GM23338 (cell line): ENCODE measurements around the gene PTPN20. TPM values are rescaled to one million over a fixed set of nuclear protein-coding genes. Genes with fewer than 3 reads are reported as not detected.

Experiments used
- ATAC-seq: fragments of 200-7000 bp; cut with Tn5 transposase; 3 replicates; pipeline ENCODE4 v1.9.1; 2020
- DNase-seq: peaks from one replicate; pipeline ENCODE4 v3.0.0-alpha.2; 2015; ENCODE audit warnings: low spot score
- H2AFZ ChIP-seq: fragments of 200-600 bp; sonication (generic); 2 replicates; pipeline ENCODE4 v1.8.0; 2016; ENCODE audit warnings: antibody characterized with exemption, mild to moderate bottlenecking, moderate library complexity
- H3F3A ChIP-seq: fragments of 200-600 bp; sonication (generic); replicated peaks from 2 replicates; pipeline ENCODE4 v1.8.0; 2017; ENCODE audit warnings: antibody characterized with exemption, mixed run types, low read depth
- H3K27ac ChIP-seq: fragments of 200-600 bp; sonication (generic); 2 replicates; pipeline ENCODE4 v1.6.1; 2016; ENCODE audit warnings: low read depth
- H3K27me3 ChIP-seq: fragments of 200-600 bp; sonication (generic); 2 replicates; pipeline ENCODE4 v1.8.0; 2016; ENCODE audit warnings: mild to moderate bottlenecking, mixed run types, moderate library complexity; ENCODE audit not compliant: insufficient read depth
- H3K36me3 ChIP-seq: fragments of 200-600 bp; sonication (generic); 2 replicates; pipeline ENCODE4 v1.8.0; 2016; ENCODE audit warnings: mild to moderate bottlenecking; ENCODE audit not compliant: insufficient read depth
- H3K4me1 ChIP-seq: fragments of 200-600 bp; sonication (generic); 2 replicates; pipeline ENCODE4 v1.8.0; 2016; ENCODE audit warnings: mild to moderate bottlenecking, moderate library complexity; ENCODE audit not compliant: insufficient read depth
- H3K4me2 ChIP-seq: fragments of 200-600 bp; sonication (generic); 2 replicates; pipeline ENCODE4 v1.7.1; 2017; ENCODE audit warnings: mixed run types
- H3K4me3 ChIP-seq: fragments of 200-600 bp; sonication (generic); 2 replicates; pipeline ENCODE4 v1.6.1; 2016; ENCODE audit warnings: mixed run types
- H3K79me2 ChIP-seq: fragments of 200-600 bp; sonication (generic); replicated peaks from 2 replicates; pipeline ENCODE4 v1.8.0; 2017; ENCODE audit warnings: mild to moderate bottlenecking; ENCODE audit not compliant: insufficient read depth
- H3K9me2 ChIP-seq: fragments of 200-600 bp; sonication (generic); 2 replicates; pipeline ENCODE4 v1.8.0; 2017; ENCODE audit not compliant: insufficient read depth
- H4K20me1 ChIP-seq: fragments of 200-600 bp; sonication (generic); replicated peaks from 2 replicates; pipeline ENCODE4 v1.8.0; 2017; ENCODE audit warnings: mild to moderate bottlenecking; ENCODE audit not compliant: insufficient read depth
- H3K27ac Mint-ChIP-seq: 2 replicates; pipeline ENCODE4 v1.8.0; 2020; ENCODE audit warnings: inconsistent platforms, mild to moderate bottlenecking, moderate library complexity, mixed read lengths
- H3K27me3 Mint-ChIP-seq: 3 replicates; pipeline ENCODE4 v1.8.0; 2022; ENCODE audit warnings: low read depth, mild to moderate bottlenecking, moderate library complexity, mixed read lengths, inconsistent platforms; ENCODE audit not compliant: insufficient read depth, poor library complexity
- H3K36me3 Mint-ChIP-seq: 3 replicates; pipeline ENCODE4 v1.8.0; 2021; ENCODE audit warnings: low read depth, mild to moderate bottlenecking, inconsistent platforms, moderate library complexity, mixed read lengths
- H3K4me1 Mint-ChIP-seq: 3 replicates; pipeline ENCODE4 v1.8.0; 2020; ENCODE audit warnings: mild to moderate bottlenecking, inconsistent platforms, mixed read lengths
- H3K4me3 Mint-ChIP-seq: 3 replicates; pipeline ENCODE4 v1.8.0; 2021; ENCODE audit warnings: moderate library complexity, mild to moderate bottlenecking, inconsistent platforms, mixed read lengths
- H3K9me3 Mint-ChIP-seq: 3 replicates; pipeline ENCODE4 v1.8.0; 2020; ENCODE audit warnings: moderate library complexity, mild to moderate bottlenecking, inconsistent platforms, mixed read lengths
- CREB1 ChIP-seq: fragments of 250-450 bp; sonication (Bioruptor Pico); IDR thresholded peaks from 2 replicates; pipeline ENCODE4 v1.5.0; 2020; ENCODE audit warnings: low read depth, mild to moderate bottlenecking, moderate library complexity
- CTCF ChIP-seq, 2 experiments: fragments of 200-600 bp in 1 of 2; sonication (generic) in 1 of 2; conservative IDR thresholded peaks; 2 replicates each; pipeline versions ENCODE4 v1.5.1 to v1.6.1; 2016 to 2017; ENCODE audit warnings: antibody characterized with exemption in 2 of 2, low read depth in 2 of 2, mild to moderate bottlenecking in 2 of 2, moderate library complexity in 1 of 2
- ETS1 ChIP-seq: IDR thresholded peaks from 2 replicates; pipeline ENCODE4 v1.6.1; 2016; ENCODE audit warnings: antibody characterized with exemption
- EZH2 ChIP-seq: fragments of 200-600 bp; sonication (generic); IDR thresholded peaks from one replicate; pipeline ENCODE4 v1.8.0; 2017; ENCODE audit warnings: antibody characterized with exemption, mild to moderate bottlenecking, low read depth; ENCODE audit not compliant: unreplicated experiment
- EZH2phosphoT487 ChIP-seq: fragments of 200-600 bp; sonication (generic); IDR thresholded peaks from one replicate; pipeline ENCODE4 v1.8.1; 2018; ENCODE audit warnings: antibody characterized with exemption; ENCODE audit not compliant: unreplicated experiment
- JUNB ChIP-seq: IDR thresholded peaks from one replicate; pipeline ENCODE4 v1.6.1; 2016; ENCODE audit warnings: antibody characterized with exemption; ENCODE audit not compliant: unreplicated experiment
- NANOG ChIP-seq: IDR thresholded peaks from 2 replicates; pipeline ENCODE4 v1.6.1; 2016; ENCODE audit warnings: antibody characterized with exemption, borderline replicate concordance
- POLR2AphosphoS5 ChIP-seq: IDR thresholded peaks from 2 replicates; pipeline ENCODE4 v1.6.1; 2016; ENCODE audit warnings: antibody characterized with exemption, low read depth
- REST ChIP-seq: IDR thresholded peaks from one replicate; pipeline ENCODE4 v1.6.1; 2018; ENCODE audit warnings: antibody characterized with exemption; ENCODE audit not compliant: unreplicated experiment
- STAT1 ChIP-seq: IDR thresholded peaks from one replicate; pipeline ENCODE4 v1.6.1; 2016; ENCODE audit warnings: antibody characterized with exemption; ENCODE audit not compliant: unreplicated experiment
- ZNF114 ChIP-seq: fragments of 250-450 bp; sonication (Bioruptor Pico); IDR thresholded peaks from 2 replicates; pipeline ENCODE4 v1.5.0; 2020; ENCODE audit warnings: mild to moderate bottlenecking, moderate library complexity
- ZNF331 ChIP-seq: fragments of 250-450 bp; sonication (Bioruptor Pico); IDR thresholded peaks from 2 replicates; pipeline ENCODE4 v1.5.0; 2020; ENCODE audit warnings: low read depth, mild to moderate bottlenecking, moderate library complexity
- ZNF462 ChIP-seq: fragments of 250-450 bp; sonication (Bioruptor Pico); IDR thresholded peaks from 2 replicates; pipeline ENCODE4 v1.5.0; 2020; ENCODE audit warnings: mild to moderate bottlenecking, moderate library complexity
- polyA plus RNA-seq: library from polyadenylated mRNA; unstranded; fragments of >200 nt; fragmentation: Nextera tagmentation; extraction: Ambion mirVana; gene quantifications from 2 replicates; pipeline ENCODE4 v1.2.1, GENCODE V29; 2016
- total RNA-seq: library from RNA; depleted of rRNA; stranded (reverse); fragments of >200 nt; shearing (Covaris generic); gene quantifications from 2 replicates; pipeline ENCODE4 v1.2.3, GENCODE V29; 2014

The PTPN20 gene
- total and polyA plus RNA-seq, 2 experiments from 2014 or later: 0.13 TPM; not detected in 1

GRCh38 chr10:46998595-46998994 is 87.4 kb downstream of the PTPN20 start:
- Mint-ChIP-seq H3K27me3 (no peaks in the 10 kb centered on the region), H3K4me3 (no peak overlapping the region), H3K27ac (no peak overlapping the region), H3K36me3 (no peaks in the 10 kb centered on the region), H3K9me3 (peaks cover 5% of the 10 kb centered on the region), H3K4me1 (peaks cover 13% of the 10 kb centered on the region; the same call in 2 of the 3 replicates)
- TF ChIP-seq CREB1 (no peak), JUNB (no peak), ZNF462 (CRISPR knock-in tag) (no peak), EZH2 (no peak), EZH2phosphoT487 (no peak), POLR2AphosphoS5 (no peak), ZNF114 (no peak), NANOG (no peak), CTCF (conservative IDR thresholded peaks at IDR 0.05; ENCODE audit: low read depth in 2 of 2) (no peak), ETS1 (no peak), REST (no peak), STAT1 (no peak), ZNF331 (CRISPR knock-in tag) (no peak)
- ATAC-seq (no peak), DNase-seq (no peak)
- Histone ChIP-seq H3K79me2 (no peaks in the 10 kb centered on the region), H3K4me3 (no peak overlapping the region), H3K27ac (no peak overlapping the region), H3K36me3 (no peaks in the 10 kb centered on the region), H3K27me3 (no peaks in the 10 kb centered on the region), H3K4me1 (peaks cover 9% of the 10 kb centered on the region; the same call in 1 of the 2 replicates), H2AFZ (no peak overlapping the region), H3K9me2 (no peaks in the 10 kb centered on the region), H3F3A (no peaks in the 10 kb centered on the region), H3K4me2 (no peak overlapping the region), H4K20me1 (no peaks in the 10 kb centered on the region)
